Endothelial cell of umbilical vein (primary cell): ENCODE measurements around the gene CHRNB1. TPM values are rescaled to one million over a fixed set of nuclear protein-coding genes. Genes with fewer than 3 reads are reported as not detected.
A peak's percentile ranks its signal among the peaks of the same experiment; 100 is the strongest.

ENCODE experiments used
- BruUV-seq: library from RNA; stranded (reverse); fragments of 400-500 nt; replicated peaks from 2 replicates; lab custom pipeline; 2021; lab: Mats Ljungman, UMichigan
- CTCF ChIA-PET: fragments of 300-600, 350-600 bp; sonication (Branson Sonifier 250); formaldehyde crosslinking; loops from one replicate; lab custom pipeline; 2021; ENCODE audit warnings: antibody characterized with exemption, inconsistent platforms; lab: Charles Lee
- POLR2A ChIA-PET: fragments of 300-600, 350-600 bp; sonication (Branson Sonifier 250); formaldehyde crosslinking; loops from one replicate; lab custom pipeline; 2021; ENCODE audit warnings: antibody characterized with exemption, inconsistent platforms; lab: Charles Lee
- DNase-seq: peaks from one replicate; pipeline ENCODE4 v3.0.0-alpha.2; 2011; ENCODE audit warnings: low read depth, low spot score
- FAIRE-seq: peaks from 2 replicates; lab custom pipeline; 2011; peaks lifted over from hg19 to GRCh38; lab: Jason Lieb, UNC
- H2AFZ ChIP-seq: 2 replicates; pipeline ENCODE4 v1.6.0; 2012; ENCODE audit warnings: low read depth, low read length, control low read depth, inconsistent platforms
- H3K27ac ChIP-seq: 2 replicates; pipeline ENCODE4 v1.5.1; 2011; ENCODE audit warnings: low read depth, mild to moderate bottlenecking, control low read depth, low read length, moderate library complexity; ENCODE audit not compliant: insufficient read depth
- H3K27me3 ChIP-seq, 2 experiments: 2 replicates each; pipeline versions ENCODE4 v1.6.0 to v1.6.1; 2011; ENCODE audit warnings: low read length in 2 of 2, mixed read lengths in 1 of 2; ENCODE audit not compliant: control insufficient read depth in 2 of 2, insufficient read depth in 2 of 2
- H3K36me3 ChIP-seq, 2 experiments: 2 replicates in 1 of 2; 3 replicates in 1 of 2; pipeline ENCODE4 v1.5.1; 2011; ENCODE audit warnings: low read length in 2 of 2, mild to moderate bottlenecking in 1 of 2, moderate library complexity in 1 of 2; ENCODE audit not compliant: control insufficient read depth in 2 of 2, insufficient read depth in 2 of 2; ENCODE audit errors: extremely low read depth in 1 of 2
- H3K4me1 ChIP-seq: 3 replicates; pipeline ENCODE4 v1.5.1; 2011; ENCODE audit warnings: mild to moderate bottlenecking, low read length; ENCODE audit not compliant: control insufficient read depth, insufficient read depth; ENCODE audit errors: extremely low read depth
- H3K4me2 ChIP-seq: 2 replicates; pipeline ENCODE4 v1.6.1; 2011; ENCODE audit warnings: low read length, control low read depth, mixed read lengths; ENCODE audit not compliant: insufficient read depth
- H3K4me3 ChIP-seq, 3 experiments: fragments of 200-600 bp in 1 of 3; sonication (generic), shearing (Covaris generic) in 1 of 3; replicated peaks in 1 of 3; 2 replicates each; pipeline ENCODE4 v1.5.1; 2011 to 2016; ENCODE audit warnings: control low read depth in 3 of 3, low read length in 3 of 3, mild to moderate bottlenecking in 2 of 3, inconsistent platforms in 1 of 3, low read depth in 1 of 3, moderate library complexity in 1 of 3; ENCODE audit not compliant: insufficient read depth in 1 of 3
- H3K79me2 ChIP-seq: 2 replicates; pipeline ENCODE4 v1.6.0; 2012; ENCODE audit warnings: low read length, inconsistent platforms; ENCODE audit not compliant: control insufficient read depth, insufficient read depth
- H3K9ac ChIP-seq: replicated peaks from 2 replicates; pipeline ENCODE3; 2011; ENCODE audit warnings: low read length, control low read depth; ENCODE audit not compliant: insufficient read depth; ENCODE audit errors: extremely low read depth
- H3K9me1 ChIP-seq: replicated peaks from 3 replicates; pipeline ENCODE4 v1.6.0; 2011; ENCODE audit warnings: mild to moderate bottlenecking, low read length; ENCODE audit not compliant: control insufficient read depth, insufficient read depth; ENCODE audit errors: extremely low read depth
- H3K9me3 ChIP-seq: replicated peaks from 2 replicates; pipeline ENCODE4 v1.5.1; 2012; ENCODE audit warnings: low read length, inconsistent platforms; ENCODE audit not compliant: control insufficient read depth, insufficient read depth
- H4K20me1 ChIP-seq: replicated peaks from 2 replicates; pipeline ENCODE3; 2011; ENCODE audit warnings: mild to moderate bottlenecking, low read length; ENCODE audit not compliant: control insufficient read depth, insufficient read depth; ENCODE audit errors: extremely low read depth
- CTCF ChIP-seq, 2 donors: IDR thresholded peaks; 1 replicate in 1 of 2; 2 replicates in 1 of 2; pipeline ENCODE4 v1.5.1; 2011; ENCODE audit warnings: low read length in 2 of 2, mild to moderate bottlenecking in 2 of 2, moderate library complexity in 2 of 2, control low read depth in 1 of 2, inconsistent platforms in 1 of 2, low read depth in 1 of 2; ENCODE audit not compliant: insufficient read depth in 1 of 2; ENCODE audit errors: extremely low read depth in 1 of 2
- EZH2 ChIP-seq: IDR thresholded peaks from 2 replicates; pipeline ENCODE4 v1.6.1; 2012; ENCODE audit warnings: borderline replicate concordance, low read depth, mild to moderate bottlenecking, moderate library complexity, low read length, inconsistent platforms; ENCODE audit not compliant: severe bottlenecking
- FOS ChIP-seq: IDR thresholded peaks from 2 replicates; pipeline ENCODE4 v1.6.1; 2011; ENCODE audit warnings: mild to moderate bottlenecking, low read length, moderate library complexity, borderline replicate concordance; ENCODE audit not compliant: insufficient read depth
- GATA2 ChIP-seq: IDR thresholded peaks from 2 replicates; pipeline ENCODE4 v1.7.0; 2011; ENCODE audit warnings: low read depth, mild to moderate bottlenecking, moderate library complexity, mixed read lengths, low read length; ENCODE audit not compliant: insufficient read length, insufficient read depth
- JUN ChIP-seq: IDR thresholded peaks from 2 replicates; pipeline ENCODE4 v1.6.1; 2011; ENCODE audit warnings: borderline replicate concordance, low read depth; ENCODE audit not compliant: insufficient read length, insufficient read depth
- MYC ChIP-seq: IDR thresholded peaks from one replicate; pipeline ENCODE4 v1.6.1; 2011; ENCODE audit warnings: mild to moderate bottlenecking, low read depth, low read length
- POLR2A ChIP-seq: IDR thresholded peaks from 2 replicates; pipeline ENCODE4 v1.6.1; 2012; ENCODE audit warnings: low read depth, mild to moderate bottlenecking, control low read depth, low read length
- POLR2AphosphoS5 ChIP-seq: IDR thresholded peaks from 2 replicates; pipeline ENCODE4 v1.6.1; 2012; ENCODE audit warnings: low read depth, mild to moderate bottlenecking, control low read depth, low read length, moderate library complexity; ENCODE audit not compliant: insufficient read depth
- dilution Hi-C: fragments of 300-500 bp; cut with MboI; formaldehyde crosslinking; loops from one replicate; pipeline ENCODE4 v1.15.0; 2019; ENCODE audit warnings: low sequenced_read_pairs; ENCODE audit not compliant: extremely low pct_ligation_motif_present
- intact Hi-C: fragments of 100-400 bp; cut with micrococcal nuclease; formaldehyde crosslinking; loops from one replicate; pipeline ENCODE4 v1.10.0; 2022
- polyA plus RNA-seq, 4 experiments: library from polyadenylated mRNA; depleted of rRNA in 3 of 4; stranded (reverse) in 3 of 4; unstranded in 1 of 4; fragments of >200 nt; gene quantifications; 2 replicates each; pipeline versions ENCODE4 v1.2.1 to v1.2.3, GENCODE V29; 2011 to 2012; ENCODE audit warnings: missing spikeins in 1 of 4
- total RNA-seq: library from RNA; stranded (reverse); gene quantifications from 2 replicates; pipeline ENCODE4 v1.2.3, GENCODE V29; 2021
- TF ChIP-seq, protein P1 (sequence below): IDR thresholded peaks from 2 replicates; pipeline ENCODE4 v1.6.1; 2011; ENCODE audit not compliant: insufficient read depth, insufficient read length

CHRNB1 gene
- total and polyA plus RNA-seq, 2 donors (not counting 3 experiments of a cell fraction or from before 2014, with no cell fraction given): 5.6 to 9.3 TPM

DNA sequence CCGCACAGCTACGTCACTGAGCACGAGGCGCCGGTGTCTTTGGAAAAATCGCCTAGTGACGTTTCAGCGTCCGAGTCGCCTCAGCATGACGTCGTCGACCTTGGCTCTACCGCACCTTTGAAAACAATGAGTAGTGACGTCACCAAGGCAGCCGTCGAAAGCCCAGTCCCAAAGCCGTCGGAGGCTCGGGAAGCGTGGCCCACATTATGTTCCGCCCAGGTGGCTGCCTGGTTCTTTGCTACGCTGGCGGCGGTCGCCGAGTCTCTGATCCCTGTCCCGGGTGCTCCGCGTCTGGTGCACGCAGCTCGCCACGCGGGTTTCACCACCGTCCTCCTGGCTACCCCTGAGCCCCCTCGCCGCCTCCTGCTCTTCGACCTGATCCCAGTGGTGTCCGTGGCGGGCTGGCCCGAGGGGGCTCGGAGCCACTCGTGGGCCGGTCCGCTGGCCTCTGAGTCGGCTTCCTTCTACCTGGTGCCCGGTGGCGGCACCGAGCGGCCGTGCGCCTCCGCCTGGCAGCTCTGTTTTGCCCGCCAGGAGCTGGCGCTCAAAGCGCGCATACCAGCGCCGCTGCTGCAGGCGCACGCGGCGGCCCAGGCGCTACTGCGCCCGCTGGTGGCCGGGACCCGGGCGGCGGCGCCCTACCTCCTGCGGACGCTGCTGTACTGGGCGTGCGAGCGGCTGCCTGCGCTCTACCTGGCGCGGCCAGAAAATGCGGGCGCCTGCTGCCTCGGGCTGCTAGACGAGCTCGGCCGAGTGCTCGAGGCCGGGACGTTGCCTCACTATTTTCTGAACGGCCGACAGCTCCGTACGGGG lies 8.1 kb upstream of the CHRNB1 start:
- Histone ChIP-seq H3K4me2 (peak overlapping the region; percentile 94), H3K4me3 (peak overlapping the region in 2 of 3 experiments; percentile 16 to 83), H2AFZ (peak overlapping the region; percentile 48), H3K36me3 (no peaks in the 10 kb centered on the region), H3K79me2 (no peaks in the 10 kb centered on the region), H3K27me3 (peaks cover 20 to 28% of the 10 kb centered on the region in 2 experiments), H3K9me1 (no peaks in the 10 kb centered on the region), H3K4me1 (peaks cover 23% of the 10 kb centered on the region), H4K20me1 (no peaks in the 10 kb centered on the region), H3K9me3 (no peaks in the 10 kb centered on the region), H3K27ac (no peak overlapping the region), H3K9ac (peak overlapping the region; percentile 46)
- POLR2A ChIA-PET: interaction anchor here (0.8 to 1.7 kb wide), 3 partner anchors 9 to 48 kb away, joined by 3 to 8 read pairs (median 7); partner anchors contain the start of genes POLR2A and TMEM256
- DNase-seq (peak; percentile 81), FAIRE-seq (peak; percentile 63)
- intact Hi-C loops: loop anchor here (1.0 to 5.0 kb wide), 5 partner anchors 18 to 251 kb away; partner anchors contain the start of genes CTDNEP1, ELP5, SENP3 and TP53
- BruUV-seq: no TSS peak
- CTCF ChIA-PET: interaction anchor here (0.7 to 4.4 kb wide), 44 partner anchors 9 to 391 kb away, joined by 3 to 70 read pairs (median 5); partner anchors contain the start of genes CHRNB1, MPDU1, NLGN2 and PLSCR3
- dilution Hi-C loops: no loop called here
- TF ChIP-seq POLR2AphosphoS5 (peak; percentile 87), CTCF (IDR thresholded peaks at IDR 0.05; ENCODE audit: extremely low read depth in 1 of 2, insufficient read depth in 1 of 2, low read depth in 1 of 2, low read length in 2 of 2) (peak; percentile 79 to 88), GATA2 (no peak), MYC (peak; percentile 63), POLR2A (peak; percentile 27), FOS (no peak), EZH2 (no peak), JUN (peak; percentile 57)
- TF ChIP-seq, protein P1, sequence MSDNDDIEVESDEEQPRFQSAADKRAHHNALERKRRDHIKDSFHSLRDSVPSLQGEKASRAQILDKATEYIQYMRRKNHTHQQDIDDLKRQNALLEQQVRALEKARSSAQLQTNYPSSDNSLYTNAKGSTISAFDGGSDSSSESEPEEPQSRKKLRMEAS: no peak
